Testis (tissue), 2 donors: ENCODE measurements around the gene RIPPLY2.

Experiments
- POLR2A ChIP-seq: fragments of 450-650 bp; IDR thresholded peaks from one replicate; pipeline ENCODE4 v1.6.1; 2017; ENCODE audit warnings: antibody characterized with exemption, mild to moderate bottlenecking, moderate library complexity
- TF ChIP-seq, protein P1 (sequence below), 3 experiments: fragments of 450-650 bp in 2 of 3; fragments of 200-600 bp in 1 of 3; sonication (generic) in 1 of 3; IDR thresholded peaks; one replicate each; pipeline ENCODE4 v1.5.1; 2016 to 2019; ENCODE audit warnings: antibody characterized with exemption in 3 of 3, mild to moderate bottlenecking in 2 of 3, moderate library complexity in 1 of 3

DNA sequence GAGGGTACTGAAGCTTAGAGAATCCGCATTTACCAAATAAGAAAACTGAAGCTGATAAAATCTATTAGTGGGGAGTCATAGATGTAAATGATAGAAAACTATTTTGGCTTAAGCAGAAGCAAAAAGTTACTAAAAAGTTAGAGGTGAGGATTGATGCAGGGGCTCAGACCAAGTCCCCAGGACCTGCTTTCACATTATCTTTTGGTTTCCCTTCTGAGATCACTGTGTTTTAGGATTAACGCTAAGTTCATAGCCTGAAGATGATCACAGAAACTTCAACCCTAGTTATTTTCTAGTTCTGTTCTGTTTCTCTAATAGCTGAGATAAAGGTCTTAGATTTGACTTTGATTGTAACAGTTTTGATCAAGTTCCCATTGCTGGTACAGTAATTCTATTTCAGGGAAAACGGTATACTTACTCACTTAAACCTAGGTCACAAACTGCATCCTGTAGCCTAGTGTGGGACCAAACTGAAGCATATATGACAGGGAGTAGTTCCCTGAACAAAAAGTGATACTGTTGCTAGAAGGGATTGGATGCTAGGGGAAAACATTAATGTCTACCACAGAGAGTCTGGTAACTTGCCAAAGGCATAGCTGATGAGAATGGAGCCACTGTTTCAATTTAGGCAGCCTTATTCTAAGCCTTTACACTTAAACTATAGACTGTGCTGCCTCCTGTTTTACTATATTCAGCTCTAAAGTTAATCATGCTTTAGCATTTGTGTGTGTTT lies 19.4 kb downstream of the RIPPLY2 start:
- TF ChIP-seq, protein P1, sequence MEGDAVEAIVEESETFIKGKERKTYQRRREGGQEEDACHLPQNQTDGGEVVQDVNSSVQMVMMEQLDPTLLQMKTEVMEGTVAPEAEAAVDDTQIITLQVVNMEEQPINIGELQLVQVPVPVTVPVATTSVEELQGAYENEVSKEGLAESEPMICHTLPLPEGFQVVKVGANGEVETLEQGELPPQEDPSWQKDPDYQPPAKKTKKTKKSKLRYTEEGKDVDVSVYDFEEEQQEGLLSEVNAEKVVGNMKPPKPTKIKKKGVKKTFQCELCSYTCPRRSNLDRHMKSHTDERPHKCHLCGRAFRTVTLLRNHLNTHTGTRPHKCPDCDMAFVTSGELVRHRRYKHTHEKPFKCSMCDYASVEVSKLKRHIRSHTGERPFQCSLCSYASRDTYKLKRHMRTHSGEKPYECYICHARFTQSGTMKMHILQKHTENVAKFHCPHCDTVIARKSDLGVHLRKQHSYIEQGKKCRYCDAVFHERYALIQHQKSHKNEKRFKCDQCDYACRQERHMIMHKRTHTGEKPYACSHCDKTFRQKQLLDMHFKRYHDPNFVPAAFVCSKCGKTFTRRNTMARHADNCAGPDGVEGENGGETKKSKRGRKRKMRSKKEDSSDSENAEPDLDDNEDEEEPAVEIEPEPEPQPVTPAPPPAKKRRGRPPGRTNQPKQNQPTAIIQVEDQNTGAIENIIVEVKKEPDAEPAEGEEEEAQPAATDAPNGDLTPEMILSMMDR (IDR thresholded peaks at IDR 0.05), result no peak
- no peak for TF ChIP-seq POLR2A
